ENCODE measurements around the gene SHQ1. TPM values are rescaled to one million over a fixed set of nuclear protein-coding genes. Genes with fewer than 3 reads are reported as not detected.
A peak's percentile ranks its signal among the peaks of the same experiment; 100 is the strongest.

SHQ1 gene
- total RNA-seq, 1 donor from 2014 or later = 33.4 TPM

DNA sequence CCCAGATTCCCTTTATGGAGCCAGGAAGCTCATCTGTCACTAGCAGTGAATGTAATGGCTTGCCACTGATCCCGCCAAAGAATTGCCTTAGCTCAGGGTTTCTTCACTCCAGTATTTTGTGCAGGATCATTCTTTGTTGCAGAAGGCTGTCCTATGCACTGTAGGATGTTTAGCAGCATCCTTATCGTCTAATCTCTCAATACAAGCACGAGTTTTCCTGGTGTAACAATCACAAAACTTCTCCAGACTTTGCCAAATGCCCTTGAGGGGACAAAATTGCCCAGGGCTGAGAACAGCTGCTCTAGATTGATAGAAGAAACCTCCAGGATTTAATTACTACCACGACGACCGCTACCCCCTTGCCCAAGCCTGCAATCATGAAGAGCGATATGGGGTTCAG, 6.8 kb upstream of the SHQ1 start:
- DNase-seq (ENCODE audit: low read depth) = no peak

DNA sequence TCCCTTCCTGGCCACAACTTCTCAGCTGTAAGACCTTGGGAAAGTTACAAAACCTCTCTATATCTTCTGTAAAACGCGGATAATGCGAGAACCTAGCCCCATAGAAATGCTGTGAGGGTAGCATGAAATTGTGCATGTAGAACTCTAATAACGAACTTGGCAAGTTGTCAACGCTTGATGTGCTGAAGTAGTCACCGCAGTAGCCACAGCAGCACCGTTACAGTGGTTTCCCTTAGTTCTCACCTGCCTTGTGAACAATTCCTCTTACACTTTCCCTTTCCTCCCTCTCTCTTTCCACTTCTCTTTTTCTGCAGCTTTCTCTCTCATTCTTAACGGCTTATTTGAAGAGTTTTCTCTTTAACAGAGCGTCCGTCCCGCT, 447 bp upstream of the SHQ1 start:
- DNase-seq (ENCODE audit: low read depth) = no peak

DNA sequence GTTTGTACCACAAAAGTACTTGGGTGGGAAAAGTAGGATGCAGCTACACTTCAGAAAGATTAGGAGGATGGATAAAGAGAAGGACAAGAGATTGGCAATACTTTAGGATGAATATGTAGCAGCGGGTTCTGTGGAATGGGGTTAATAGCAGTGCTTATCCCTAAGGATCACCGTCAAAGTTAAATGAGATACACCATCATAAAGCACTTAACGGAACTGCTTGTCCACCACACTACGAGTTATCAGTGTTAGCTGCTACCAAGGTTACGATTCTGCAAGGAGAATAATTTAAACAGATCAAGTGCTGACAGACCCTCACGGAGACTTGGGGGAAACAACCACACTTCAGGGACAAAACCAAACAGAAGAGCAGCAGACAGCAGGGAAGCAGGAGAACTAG, 963 bp downstream of the SHQ1 start:
- DNase-seq (ENCODE audit: low read depth) = no peak

DNA sequence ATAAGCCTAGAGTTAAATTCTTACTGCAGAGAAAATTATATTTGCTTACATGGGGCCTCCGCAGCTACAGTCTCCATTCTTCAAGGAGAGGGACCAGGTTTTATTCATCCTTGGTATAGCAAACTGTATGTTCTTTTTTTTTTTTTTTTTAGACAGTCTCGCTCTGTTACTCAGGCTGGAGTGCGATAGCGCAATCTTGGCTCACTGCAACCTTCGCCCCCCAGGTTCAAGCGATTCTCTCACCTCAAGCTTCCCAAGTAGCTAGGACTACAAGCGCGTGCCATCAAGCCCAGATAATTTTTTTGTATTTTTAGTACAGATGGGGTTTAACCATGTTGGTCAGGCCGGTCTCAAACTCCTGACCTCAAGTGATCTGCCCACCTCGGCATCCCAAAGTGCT, 2.1 kb downstream of the SHQ1 start:
- no peak for DNase-seq (ENCODE audit: low read depth)

DNA sequence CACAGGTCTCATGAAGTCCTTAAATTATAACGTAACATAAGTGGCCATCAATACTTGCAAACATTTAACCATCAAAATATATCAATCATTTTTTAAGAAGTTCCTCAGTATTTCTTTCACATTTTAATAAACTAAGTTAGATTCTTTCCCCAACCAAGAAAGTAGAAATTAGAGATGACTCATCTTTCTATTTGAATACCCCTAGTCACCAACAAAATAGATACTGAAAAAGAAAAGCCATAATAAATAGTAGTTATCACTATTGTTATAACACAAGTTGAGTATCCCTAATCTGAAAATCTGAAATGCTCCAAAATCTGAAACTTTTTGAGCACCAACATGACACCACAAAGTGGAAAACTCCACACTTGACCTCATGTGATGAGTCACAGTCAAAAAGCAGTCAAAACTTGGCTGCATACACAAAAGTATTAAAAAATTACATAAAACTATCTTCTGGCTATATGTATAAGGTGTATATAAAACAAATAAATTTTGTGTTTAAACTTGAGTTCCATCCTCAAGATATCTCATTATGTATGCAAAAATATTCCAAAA, 3.7 kb downstream of the SHQ1 start:
- DNase-seq (ENCODE audit: low read depth) = no peak

DNA sequence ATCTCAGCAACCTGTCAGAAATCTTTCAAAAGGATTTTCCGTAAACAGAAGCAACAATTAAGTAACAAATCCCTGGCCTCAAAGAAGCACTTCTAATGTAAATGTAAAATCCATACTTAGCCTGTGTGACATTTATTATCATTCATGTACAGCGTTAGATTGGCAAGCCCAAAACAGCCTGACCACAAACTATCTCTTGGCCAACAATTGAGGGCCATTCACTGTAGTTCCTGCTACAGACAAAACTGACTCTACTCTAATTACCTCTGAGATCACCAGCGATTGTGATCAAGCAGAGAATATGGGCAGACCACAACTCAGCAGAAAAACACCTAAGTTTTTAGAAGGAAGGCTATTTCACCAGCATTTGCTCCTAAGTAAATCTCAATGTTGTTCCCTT, 9.2 kb downstream of the SHQ1 start:
- no peak for DNase-seq (ENCODE audit: low read depth)

DNA sequence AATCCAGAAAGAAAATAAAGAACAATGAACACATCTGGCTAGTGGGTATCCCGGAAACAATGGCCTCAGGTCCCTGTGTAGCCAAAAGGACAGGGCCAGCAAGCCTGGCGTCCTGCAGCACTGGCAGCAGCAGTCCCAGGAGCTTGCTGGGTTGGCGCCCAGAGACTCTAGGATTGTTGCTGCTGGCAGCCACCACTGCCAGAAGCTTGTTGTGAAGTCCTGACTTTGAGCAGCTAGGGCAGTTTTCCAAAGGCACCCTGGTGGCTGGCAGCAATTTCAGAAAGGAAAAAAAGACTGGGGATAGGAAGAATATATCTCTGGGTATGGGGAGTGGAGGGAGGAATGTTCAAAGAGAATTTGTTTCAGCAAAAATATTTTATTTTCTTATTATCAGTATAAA, 11.3 kb downstream of the SHQ1 start:
- no peak for DNase-seq (ENCODE audit: low read depth)

DNA sequence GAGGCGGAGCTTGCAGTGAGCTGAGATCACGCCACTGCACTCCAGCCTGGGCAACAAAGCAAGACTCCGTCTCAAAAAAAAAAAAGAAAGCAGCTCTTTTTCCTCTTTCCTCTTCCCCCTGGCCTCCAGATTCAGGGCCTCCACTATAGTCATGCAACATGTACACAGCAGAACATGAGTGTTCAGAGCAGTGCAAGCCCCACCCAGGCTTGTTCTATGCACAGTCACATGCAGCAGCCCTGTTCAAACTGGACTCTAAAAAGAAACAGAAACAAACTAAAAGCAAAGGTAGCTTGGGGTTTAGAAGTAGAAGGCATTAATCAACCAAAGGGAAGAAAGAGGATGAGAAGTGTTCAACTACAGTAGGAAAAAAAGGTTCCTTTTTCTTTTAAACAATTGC, 11.8 kb downstream of the SHQ1 start:
- DNase-seq (ENCODE audit: low read depth) = no peak

DNA sequence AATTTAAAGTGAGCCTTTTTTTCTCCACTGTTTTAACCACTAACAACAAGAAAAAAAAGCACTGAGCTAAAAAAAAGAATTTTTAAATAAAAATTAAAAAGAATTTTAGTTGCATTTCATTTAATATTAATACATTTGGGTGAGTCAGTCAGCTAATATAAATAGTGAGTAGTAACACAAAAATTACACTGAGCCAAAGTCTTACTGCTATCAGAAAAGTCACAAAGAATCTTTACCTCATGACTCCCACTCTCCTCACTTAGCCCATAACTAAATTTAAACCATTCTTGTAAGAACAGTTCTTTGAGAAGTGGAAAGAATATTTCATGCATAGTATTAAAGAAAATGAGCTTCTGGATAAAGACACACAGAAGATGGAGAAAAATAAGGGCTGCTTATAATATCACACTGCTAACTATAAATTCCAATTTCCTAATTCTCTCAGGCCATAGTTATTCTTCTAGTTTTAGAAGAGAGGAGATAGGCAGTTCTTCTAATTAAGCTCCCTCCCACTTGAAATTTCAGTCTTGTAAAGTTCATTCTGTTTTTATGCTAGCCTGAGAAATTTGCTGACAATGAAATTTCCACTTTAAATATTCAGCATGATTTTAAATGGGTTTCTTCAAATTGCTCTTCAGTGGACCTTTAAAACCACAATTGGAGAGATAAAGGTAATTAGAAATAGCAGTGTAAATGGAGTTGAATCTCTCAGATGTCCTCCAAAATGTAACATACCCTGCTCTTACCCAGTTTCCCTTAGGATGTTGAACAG, 17.6 kb downstream of the SHQ1 start:
- DNase-seq (ENCODE audit: low read depth) = no peak

DNA sequence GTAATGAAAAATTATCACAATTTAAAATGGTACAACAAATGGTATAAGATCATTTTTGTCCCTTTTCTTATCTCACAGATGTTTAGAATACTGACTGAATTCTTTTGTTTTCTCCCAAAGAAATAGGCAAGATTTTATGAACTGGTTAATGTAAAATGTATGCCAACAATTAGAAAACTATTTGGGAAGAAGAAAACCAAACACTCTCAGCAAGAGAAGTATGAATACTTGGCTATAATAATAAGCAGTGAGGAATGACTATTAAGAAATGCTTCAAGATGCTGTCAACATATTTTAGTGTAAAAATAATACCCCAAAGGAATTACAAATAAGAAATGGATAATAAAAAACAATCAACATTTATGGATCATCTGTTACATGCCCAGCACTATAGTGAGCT, 18.5 kb downstream of the SHQ1 start:
- no peak for DNase-seq (ENCODE audit: low read depth)

DNA sequence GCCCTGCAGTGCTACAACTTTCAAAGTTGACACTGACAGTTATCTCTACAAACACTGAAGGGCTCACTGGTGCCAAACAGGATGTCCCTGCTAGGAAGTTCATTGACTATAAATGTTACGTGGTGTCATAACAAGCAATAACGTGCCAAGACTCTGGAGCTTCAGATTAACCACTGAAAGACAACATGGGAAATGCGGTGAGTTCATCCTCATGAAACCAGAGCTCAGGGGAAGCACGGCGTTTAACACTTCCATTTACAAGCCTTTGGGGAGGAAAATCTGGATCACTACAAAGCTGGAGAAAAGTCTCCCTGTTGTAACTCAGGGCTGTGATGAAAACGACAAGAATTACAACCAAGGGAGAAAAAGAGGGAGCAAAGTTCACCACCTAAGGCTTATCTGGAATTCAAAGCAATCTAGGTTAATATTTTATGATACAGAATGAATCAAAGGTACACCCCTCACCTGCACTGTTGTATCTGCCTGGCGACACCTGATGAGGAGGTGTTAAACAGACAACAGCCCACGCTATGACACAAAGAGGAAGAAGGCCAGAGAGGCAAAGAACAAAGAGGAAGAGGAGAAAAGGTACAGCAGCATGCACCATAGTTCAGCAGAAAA, 27.0 kb downstream of the SHQ1 start:
- DNase-seq (ENCODE audit: low read depth) = peak; percentile 92

DNA sequence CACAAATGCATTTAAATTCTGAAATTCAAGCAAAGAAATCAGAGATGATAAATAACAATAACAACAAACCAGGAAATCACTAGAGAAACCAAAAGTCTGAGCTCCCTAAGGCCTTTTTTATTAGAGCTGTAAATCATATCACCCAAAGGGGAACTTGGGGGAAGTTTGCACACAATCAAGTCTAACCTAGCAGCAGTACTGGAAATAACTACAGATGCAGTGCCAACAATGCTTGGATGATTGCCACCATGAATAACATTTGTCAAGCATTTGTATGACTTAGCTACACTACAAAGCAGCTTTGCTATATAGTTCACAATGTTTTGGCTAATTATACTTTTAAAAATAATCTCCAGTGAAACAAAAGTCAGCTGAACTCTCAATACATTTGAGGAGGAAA, 27.8 kb downstream of the SHQ1 start:
- peak; percentile 82 for DNase-seq (ENCODE audit: low read depth)

DNA sequence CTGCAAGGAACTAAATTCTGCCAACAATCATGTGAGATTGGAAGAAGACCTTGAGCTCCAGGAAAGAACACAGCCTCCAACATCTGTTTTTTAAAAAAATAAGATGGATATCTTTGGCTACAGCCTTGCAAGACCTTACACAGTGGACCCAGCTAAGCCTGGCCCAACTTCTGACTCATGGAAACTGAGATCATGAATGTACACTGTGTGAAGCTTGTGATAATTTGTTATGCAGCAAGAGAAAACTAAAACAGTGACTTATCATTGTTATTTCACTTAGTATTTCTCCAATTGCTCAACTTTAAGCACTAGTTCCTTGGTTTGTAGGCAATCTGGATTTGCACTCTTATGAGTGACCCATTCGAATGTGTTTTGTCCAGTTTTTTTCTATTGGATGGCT, 29.3 kb downstream of the SHQ1 start:
- no peak for DNase-seq (ENCODE audit: low read depth)

DNA sequence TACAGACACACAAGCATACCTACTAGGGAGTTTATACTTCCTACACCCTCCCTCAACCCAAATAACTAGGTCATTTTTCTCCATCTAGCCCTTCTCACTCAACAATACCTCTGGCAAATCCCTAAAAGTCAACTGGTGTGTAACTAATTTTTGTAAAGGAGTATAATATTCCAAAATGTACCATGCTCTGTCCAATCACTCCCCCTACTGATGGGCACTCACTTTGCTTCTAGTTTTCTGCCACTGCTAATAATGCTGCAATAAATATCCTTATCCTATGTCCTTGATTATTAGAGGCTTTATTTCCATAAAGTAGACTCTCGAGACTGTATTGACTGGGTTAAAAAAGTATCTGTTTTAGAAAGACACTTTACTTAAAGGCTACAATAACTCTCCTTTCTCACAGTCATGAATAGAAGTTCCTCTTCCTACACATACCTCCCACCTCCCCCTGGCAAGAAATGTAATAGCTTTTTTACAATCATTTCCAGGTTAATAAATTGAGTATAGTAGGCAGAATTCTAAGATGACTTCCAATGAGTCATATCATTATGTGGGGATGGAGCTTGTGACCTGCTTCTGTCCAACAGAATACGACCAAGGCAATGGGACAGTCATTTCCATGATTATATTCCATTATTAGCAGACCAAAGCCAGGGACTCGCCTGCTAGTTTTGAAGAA, 30.0 kb downstream of the SHQ1 start:
- no peak for DNase-seq (ENCODE audit: low read depth)

DNA sequence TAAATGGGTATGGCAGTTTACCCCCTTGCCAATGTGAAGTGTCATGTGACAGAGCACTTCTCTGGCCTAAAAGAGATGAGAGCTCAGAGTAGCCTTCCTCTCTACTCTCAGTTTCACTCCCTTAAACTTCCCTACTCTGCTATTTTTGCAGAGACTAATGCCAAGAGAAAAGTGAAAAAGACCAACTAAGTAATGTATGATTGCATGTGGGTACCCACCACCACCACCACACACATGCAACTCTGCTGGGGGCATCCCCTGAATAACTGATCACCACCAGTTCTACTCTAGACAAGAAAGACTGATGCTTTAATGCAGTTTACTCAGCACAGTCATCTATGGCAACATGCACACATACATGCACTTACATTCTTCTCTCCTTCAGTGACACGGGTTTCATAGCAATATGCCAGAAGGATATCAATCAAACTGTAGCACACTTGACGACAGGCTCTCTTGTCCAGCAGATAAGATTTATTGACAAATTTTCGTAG, 31.3 kb downstream of the SHQ1 start:
- no peak for DNase-seq (ENCODE audit: low read depth)

DNA sequence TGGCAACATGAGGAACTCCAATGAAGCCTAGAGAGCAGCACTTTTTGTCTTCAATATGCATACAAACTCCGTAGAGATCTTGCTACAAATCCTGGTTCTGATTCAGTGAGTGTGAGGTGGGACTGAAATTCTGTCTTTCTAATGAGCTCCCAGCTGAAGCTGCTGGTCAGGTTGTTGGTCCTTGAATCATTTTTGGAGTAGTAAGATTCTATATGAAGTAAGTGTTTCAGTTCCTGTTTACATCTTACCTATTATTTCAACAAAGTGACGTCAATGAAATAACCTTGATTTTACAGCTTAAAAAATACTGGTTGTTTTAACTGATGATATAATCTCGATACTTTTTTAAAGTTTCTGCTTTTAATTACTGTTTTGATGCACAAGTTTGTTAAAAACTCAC, 33.9 kb downstream of the SHQ1 start:
- DNase-seq (ENCODE audit: low read depth) = no peak

DNA sequence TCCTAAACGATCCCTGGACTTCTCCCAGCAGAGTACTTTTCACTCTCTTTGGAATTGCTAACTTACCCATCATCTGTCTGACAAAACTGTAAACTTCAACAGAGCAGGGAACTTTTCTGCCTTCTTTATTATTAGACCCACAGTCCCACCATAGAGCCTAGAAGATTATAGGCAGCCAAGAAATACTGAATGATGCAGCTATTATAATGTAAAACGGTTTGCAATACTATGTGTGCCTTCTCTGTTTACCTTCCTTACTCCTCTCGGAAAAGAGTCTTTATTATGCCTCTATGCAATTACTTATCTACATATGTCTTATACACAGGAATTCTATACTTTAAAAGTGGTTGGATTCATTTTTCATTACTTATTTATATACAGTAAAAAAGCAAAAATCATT, 36.0 kb downstream of the SHQ1 start:
- DNase-seq (ENCODE audit: low read depth) = no peak

DNA sequence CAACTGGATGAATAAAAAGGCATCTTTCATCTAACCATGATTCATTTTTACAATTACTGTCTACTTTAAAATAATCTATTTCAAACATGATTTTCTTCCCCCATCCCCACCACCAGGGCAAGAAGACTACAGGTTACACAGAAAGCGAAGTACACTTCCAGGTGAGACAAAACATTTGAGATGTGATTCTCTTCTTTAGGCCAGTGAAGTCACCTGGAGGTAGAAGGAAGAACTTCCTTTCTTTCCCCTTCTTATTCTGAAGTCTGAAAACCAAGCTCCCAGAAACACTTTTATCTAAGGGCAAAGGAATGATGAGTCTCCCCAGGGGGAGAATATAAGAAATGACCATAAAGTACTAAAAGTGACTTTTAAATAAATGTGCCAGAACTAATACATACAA, 36.7 kb downstream of the SHQ1 start:
- no peak for DNase-seq (ENCODE audit: low read depth)

DNA sequence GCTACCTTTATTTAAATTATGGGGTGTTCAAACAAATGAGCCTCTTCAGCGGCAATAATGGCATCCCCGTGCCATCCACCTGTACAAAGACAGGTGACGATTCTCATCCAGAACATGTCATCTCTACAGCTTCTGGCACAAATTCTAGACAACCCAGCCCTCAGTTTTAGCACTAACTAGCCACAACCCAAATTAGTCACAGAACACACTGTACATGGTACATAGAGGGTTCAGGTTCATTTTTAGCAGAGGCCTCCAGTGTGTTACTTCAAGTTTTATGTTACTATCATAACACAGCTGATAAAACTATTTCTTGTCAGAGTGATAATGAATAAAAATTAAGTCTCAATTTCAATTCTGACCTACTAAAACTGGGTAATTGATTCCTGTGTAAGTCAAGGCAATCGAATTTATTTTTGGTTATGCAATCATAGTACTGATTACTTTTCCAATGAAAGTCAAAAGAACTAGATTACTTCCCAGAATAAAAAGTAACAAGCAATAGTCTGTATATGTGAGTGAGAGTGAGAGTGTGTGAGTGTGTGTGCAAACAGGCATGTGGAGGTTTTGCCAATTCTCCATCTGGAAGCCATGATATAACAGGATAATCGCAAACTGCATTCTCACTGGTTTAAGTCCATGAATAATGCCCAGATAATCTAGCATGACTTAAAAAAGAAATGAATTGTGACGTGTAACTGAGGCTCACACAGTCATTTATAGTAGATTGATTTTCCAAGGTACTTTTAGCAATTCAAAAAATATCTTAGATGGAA, 37.4 kb downstream of the SHQ1 start:
- DNase-seq (ENCODE audit: low read depth) = no peak

DNA sequence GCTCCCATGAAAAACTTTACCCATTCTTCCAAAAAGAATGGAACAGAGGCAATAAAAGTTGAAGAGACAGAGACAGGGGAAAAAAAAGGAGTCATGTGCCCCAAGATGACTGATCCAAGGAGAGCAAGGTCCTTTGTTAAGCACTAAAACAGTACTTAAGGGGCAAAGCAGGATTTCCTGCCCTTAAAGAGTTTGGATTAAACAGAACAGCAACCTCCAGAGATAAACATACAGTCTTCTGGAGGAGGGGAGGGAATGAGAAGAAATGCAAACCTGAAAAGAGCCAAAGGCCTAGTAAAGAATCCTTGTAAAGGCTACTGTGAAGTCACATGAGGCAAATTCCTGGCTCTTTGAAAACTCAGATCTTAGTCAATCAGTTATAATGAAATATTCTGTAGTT, 38.2 kb downstream of the SHQ1 start:
- DNase-seq (ENCODE audit: low read depth) = no peak

DNA sequence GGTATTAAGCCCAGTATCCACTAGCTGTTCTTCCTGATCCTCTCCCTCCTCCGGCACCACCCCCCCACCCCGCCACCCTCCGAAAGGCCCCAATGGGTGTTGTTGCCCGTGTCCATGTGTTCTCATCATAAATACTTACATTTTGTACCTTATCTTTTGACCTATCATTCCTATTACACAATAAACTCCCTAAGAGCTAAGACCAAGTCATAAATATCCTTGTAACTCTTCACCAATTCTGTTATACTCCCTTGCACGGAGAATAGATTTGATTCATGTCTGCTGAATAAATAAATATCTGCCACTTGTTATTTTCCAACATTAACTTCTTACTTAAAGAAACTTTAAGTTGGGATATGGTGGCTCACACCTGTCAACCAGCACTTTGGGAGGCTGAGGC, 43.9 kb downstream of the SHQ1 start:
- no peak for DNase-seq (ENCODE audit: low read depth)

DNA sequence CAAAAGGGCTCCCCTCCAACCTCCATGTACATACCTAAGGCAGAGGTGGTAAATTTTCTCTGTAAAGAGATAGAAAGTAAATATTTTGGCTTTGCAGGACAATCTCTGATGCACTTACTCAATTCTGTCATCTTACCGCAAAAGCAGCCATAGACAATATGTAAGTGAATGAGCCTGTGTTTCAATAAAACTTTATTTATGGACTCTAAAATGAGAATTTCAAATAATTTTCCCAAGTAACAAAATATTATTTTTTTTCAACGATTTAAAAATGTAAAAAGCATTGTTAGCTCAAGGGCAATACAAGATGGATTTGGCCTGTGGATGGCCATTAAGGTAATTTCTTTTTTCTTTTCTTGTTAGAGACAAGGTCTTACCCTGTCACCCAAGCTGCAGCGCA, 44.7 kb downstream of the SHQ1 start:
- no peak for DNase-seq (ENCODE audit: low read depth)
